IMR-90 (cell line): ENCODE results near the gene PBX3. TPM values are rescaled to one million over a fixed set of nuclear protein-coding genes. Genes with fewer than 3 reads are reported as not detected.

Experiments
- ATAC-seq: fragments of 200-7000 bp; cut with Tn5 transposase; 2 replicates; pipeline ENCODE4 v1.9.1; 2020; ENCODE audit warnings: low read depth, mild to moderate bottlenecking, moderate library complexity
- BruUV-seq: library from RNA; stranded (reverse); fragments of 400-500 nt; replicated peaks from 2 replicates; lab custom pipeline; 2021; lab: Mats Ljungman, UMichigan
- CTCF ChIA-PET: fragments of 300-600 bp; formaldehyde crosslinking; extraction: SDS; loops from one replicate; lab custom pipeline; 2021; ENCODE audit warnings: antibody characterized with exemption; lab: Yijun Ruan, JAX
- POLR2A ChIA-PET: fragments of 300-600 bp; sonication (Branson Sonifier 250); formaldehyde crosslinking; loops from one replicate; lab custom pipeline; 2022; ENCODE audit warnings: antibody characterized with exemption; ENCODE audit not compliant: unreplicated experiment; lab: Charles Lee
- DNase-seq: peaks from one replicate; pipeline ENCODE4 v3.0.0; 2013
- H2AFZ ChIP-seq: replicated peaks from 2 replicates; pipeline ENCODE3; 2013; ENCODE audit warnings: low read length, mild to moderate bottlenecking; ENCODE audit not compliant: poor library complexity
- H2AK5ac ChIP-seq: 2 replicates; pipeline ENCODE4 v1.6.1; 2013; ENCODE audit warnings: low read depth, low read length, inconsistent platforms
- H2AK9ac ChIP-seq: replicated peaks from 2 replicates; pipeline ENCODE3; 2013; ENCODE audit warnings: mild to moderate bottlenecking, low read depth, low read length, moderate library complexity; ENCODE audit not compliant: poor library complexity
- H2BK120ac ChIP-seq: 2 replicates; pipeline ENCODE4 v1.6.1; 2013; ENCODE audit warnings: low read depth, low read length, inconsistent platforms
- H2BK15ac ChIP-seq: 3 replicates; pipeline ENCODE4 v1.6.1; 2013; ENCODE audit warnings: low read depth, low read length, inconsistent platforms
- H2BK20ac ChIP-seq: 2 replicates; pipeline ENCODE4 v1.6.1; 2013; ENCODE audit warnings: low read depth, mild to moderate bottlenecking, inconsistent platforms, low read length, moderate library complexity
- H2BK5ac ChIP-seq: 2 replicates; pipeline ENCODE4 v1.6.1; 2013; ENCODE audit warnings: mild to moderate bottlenecking, low read depth, low read length, inconsistent platforms; ENCODE audit not compliant: poor library complexity, severe bottlenecking
- H3K14ac ChIP-seq: replicated peaks from 2 replicates; pipeline ENCODE4 v1.6.1; 2013; ENCODE audit warnings: low read depth, low read length, inconsistent platforms
- H3K18ac ChIP-seq: 2 replicates; pipeline ENCODE4 v1.6.1; 2013; ENCODE audit warnings: low read depth, low read length, control low read depth
- H3K23ac ChIP-seq: 2 replicates; pipeline ENCODE4 v1.6.1; 2013; ENCODE audit warnings: low read depth, low read length, inconsistent platforms
- H3K27ac ChIP-seq: 2 replicates; pipeline ENCODE4 v1.5.1; 2013; ENCODE audit warnings: mild to moderate bottlenecking, control low read depth, low read length; ENCODE audit not compliant: insufficient read depth
- H3K27me3 ChIP-seq: 2 replicates; pipeline ENCODE4 v1.6.1; 2013; ENCODE audit warnings: low read length; ENCODE audit not compliant: control insufficient read depth, insufficient read depth
- H3K36me3 ChIP-seq: 2 replicates; pipeline ENCODE4 v1.6.1; 2013; ENCODE audit warnings: low read length, mixed read lengths; ENCODE audit not compliant: control insufficient read depth, insufficient read depth
- H3K4ac ChIP-seq: 2 replicates; pipeline ENCODE4 v1.6.1; 2013; ENCODE audit warnings: low read depth, low read length, inconsistent platforms
- H3K4me1 ChIP-seq: 2 replicates; pipeline ENCODE4 v1.6.1; 2013; ENCODE audit warnings: low read length, mixed read lengths; ENCODE audit not compliant: control insufficient read depth, insufficient read depth
- H3K4me2 ChIP-seq: 2 replicates; pipeline ENCODE4 v1.6.1; 2013; ENCODE audit warnings: low read depth, mild to moderate bottlenecking, control low read depth, low read length, moderate library complexity
- H3K4me3 ChIP-seq: 2 replicates; pipeline ENCODE4 v1.5.1; 2013; ENCODE audit warnings: low read depth, mild to moderate bottlenecking, control low read depth, low read length, moderate library complexity; ENCODE audit not compliant: insufficient read depth
- H3K56ac ChIP-seq: 2 replicates; pipeline ENCODE4 v1.6.1; 2013; ENCODE audit warnings: low read length, inconsistent platforms; ENCODE audit not compliant: insufficient read depth; ENCODE audit errors: extremely low read depth
- H3K79me1 ChIP-seq, 2 experiments: 2 replicates each; pipeline ENCODE4 v1.6.1; 2013; ENCODE audit warnings: low read length in 2 of 2, inconsistent platforms in 1 of 2, low read depth in 1 of 2
- H3K9ac ChIP-seq: 2 replicates; pipeline ENCODE4 v1.6.1; 2013; ENCODE audit warnings: low read depth, low read length, control low read depth
- H3K9me1 ChIP-seq: 2 replicates; pipeline ENCODE4 v1.6.1; 2013; ENCODE audit warnings: low read length, inconsistent platforms; ENCODE audit not compliant: insufficient read depth
- H3K9me3 ChIP-seq: 2 replicates; pipeline ENCODE4 v1.6.1; 2013; ENCODE audit warnings: low read length; ENCODE audit not compliant: control insufficient read depth, insufficient read depth
- H4K20me1 ChIP-seq: 2 replicates; pipeline ENCODE4 v1.6.1; 2013; ENCODE audit warnings: low read length, inconsistent platforms; ENCODE audit not compliant: insufficient read depth
- H4K5ac ChIP-seq: 2 replicates; pipeline ENCODE4 v1.6.1; 2013; ENCODE audit warnings: mild to moderate bottlenecking, low read depth, low read length, control low read depth
- H4K8ac ChIP-seq, 2 experiments: 2 replicates each; pipeline ENCODE4 v1.6.1; 2013; ENCODE audit warnings: low read depth in 2 of 2, low read length in 2 of 2, control low read depth in 1 of 2, inconsistent platforms in 1 of 2
- H4K91ac ChIP-seq: 2 replicates; pipeline ENCODE4 v1.6.1; 2013; ENCODE audit warnings: low read depth, low read length, inconsistent platforms; ENCODE audit not compliant: insufficient read depth
- BHLHE40 ChIP-seq: fragments of 150-350 bp; IDR thresholded peaks from 2 replicates; pipeline ENCODE4 v1.6.1; 2016; ENCODE audit warnings: mild to moderate bottlenecking, low read depth, low read length
- CEBPB ChIP-seq: IDR thresholded peaks from 2 replicates; pipeline ENCODE4 v1.6.1; 2012; ENCODE audit warnings: low read depth, low read length, improper control_type of control experiment
- CHD1 ChIP-seq: IDR thresholded peaks from 2 replicates; pipeline ENCODE4 v1.6.1; 2012; ENCODE audit warnings: low read depth, low read length, improper control_type of control experiment
- MAFK ChIP-seq: IDR thresholded peaks from 2 replicates; pipeline ENCODE4 v1.6.1; 2012; ENCODE audit warnings: low read depth, low read length, improper control_type of control experiment
- MAZ ChIP-seq: IDR thresholded peaks from 2 replicates; pipeline ENCODE4 v1.6.1; 2012; ENCODE audit warnings: low read depth, mild to moderate bottlenecking, low read length, improper control_type of control experiment, moderate library complexity, borderline replicate concordance
- POLR2A ChIP-seq: IDR thresholded peaks from 2 replicates; pipeline ENCODE4 v1.6.1; 2012; ENCODE audit warnings: mild to moderate bottlenecking, low read depth, low read length
- RAD21 ChIP-seq: IDR thresholded peaks from 2 replicates; pipeline ENCODE4 v1.6.1; 2012; ENCODE audit warnings: low read length, improper control_type of control experiment
- RCOR1 ChIP-seq: IDR thresholded peaks from 2 replicates; pipeline ENCODE4 v1.6.1; 2012; ENCODE audit warnings: mild to moderate bottlenecking, low read length, improper control_type of control experiment; ENCODE audit not compliant: insufficient replicate concordance
- SMC3 ChIP-seq: fragments of 150-350 bp; IDR thresholded peaks from 2 replicates; pipeline ENCODE4 v1.6.1; 2016; ENCODE audit warnings: low read depth, mild to moderate bottlenecking, antibody characterized with exemption, low read length, moderate library complexity
- WGBS, 2 experiments: methylation state at CpG; one replicate each; pipeline versions ENCODE4 v1.1.5 to v1.1.7; 2013; ENCODE audit warnings: missing lambda C conversion rate in 2 of 2; ENCODE audit not compliant: insufficient read length in 1 of 2; ENCODE audit errors: extremely low coverage in 2 of 2; 5-methylcytosine and 5-hydroxymethylcytosine counted together
- dilution Hi-C: fragments of 300-500 bp; cut with HindIII; formaldehyde crosslinking; loops from one replicate; pipeline ENCODE4 v1.14.3; 2018; ENCODE audit warnings: low sequenced_read_pairs; ENCODE audit not compliant: unreplicated experiment
- in situ Hi-C: fragments of 300-500 bp; cut with MboI; formaldehyde crosslinking; loops from 3 replicates; pipeline ENCODE4 v1.14.3; 2019; ENCODE audit warnings: low sequenced_read_pairs, inconsistent platforms, mixed read lengths
- intact Hi-C: fragments of 100-400 bp; cut with micrococcal nuclease; formaldehyde crosslinking; loops from 2 replicates; pipeline ENCODE4 v1.10.0; 2022
- polyA plus RNA-seq, 3 experiments: library from polyadenylated mRNA; depleted of rRNA; stranded (reverse); fragments of >200 nt; gene quantifications; 2 replicates each; pipeline ENCODE4 v1.2.3, GENCODE V29; 2012; ENCODE audit warnings: low replicate concordance in 1 of 3
- total RNA-seq: library from RNA; depleted of rRNA; stranded (reverse); fragments of >200 nt; gene quantifications from 2 replicates; pipeline ENCODE4 v1.2.3, GENCODE V29; 2012
- TF ChIP-seq, protein P1 (sequence below): fragments of 150-350 bp; IDR thresholded peaks from 2 replicates; pipeline ENCODE4 v1.6.1; 2016; ENCODE audit warnings: low read depth, mild to moderate bottlenecking, low read length, moderate library complexity, borderline replicate concordance
- TF ChIP-seq, protein P2 (sequence below): fragments of 150-350 bp; IDR thresholded peaks from 2 replicates; pipeline ENCODE4 v1.6.1; 2017; ENCODE audit warnings: mild to moderate bottlenecking, antibody characterized with exemption, low read length, low read depth
- TF ChIP-seq, protein P3 (sequence below): conservative IDR thresholded peaks from 2 replicates; pipeline ENCODE4 v1.5.1; 2012; ENCODE audit warnings: mild to moderate bottlenecking, low read depth, low read length, improper control_type of control experiment

PBX3 gene
- total and polyA plus RNA-seq, 2 of the 4 experiments (the other 2 are of a cell fraction), result 12.0 to 15.6 TPM

DNA sequence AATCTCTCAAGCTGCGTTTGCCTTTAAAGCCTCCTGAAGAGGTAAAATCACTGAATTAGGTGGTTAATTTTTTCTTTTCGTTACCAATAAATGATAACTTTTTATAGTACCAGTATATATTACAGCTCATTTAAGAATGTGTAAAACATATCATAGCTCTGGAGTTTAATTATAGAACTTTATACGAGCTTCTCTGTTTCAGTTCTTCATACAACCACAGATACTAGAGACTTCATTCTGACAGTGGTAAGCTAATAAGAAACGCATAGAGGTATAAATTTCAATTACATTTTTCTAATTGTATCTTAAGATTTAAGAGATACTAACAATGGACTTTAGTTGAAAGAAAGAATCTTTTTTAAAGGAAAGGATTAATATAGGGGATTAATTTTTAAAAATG is 73.9 kb downstream of the PBX3 start:
- Histone ChIP-seq H3K4me3 (no peak overlapping the region), H4K91ac (no peak overlapping the region), H3K23ac (no peak overlapping the region), H3K56ac (no peak overlapping the region), H3K14ac (no peak overlapping the region), H2BK15ac (no peak overlapping the region), H4K8ac (no peak overlapping the region), H3K79me1 (peaks cover 17 to 34% of the 10 kb centered on the region in 2 experiments), H2BK120ac (no peak overlapping the region), H2BK5ac (no peak overlapping the region), H3K27ac (no peak overlapping the region), H3K4ac (no peak overlapping the region), H3K9ac (no peak overlapping the region), H3K4me2 (no peak overlapping the region), H4K5ac (no peak overlapping the region), H4K20me1 (no peaks in the 10 kb centered on the region), H2AK9ac (no peak overlapping the region), H3K4me1 (no peaks in the 10 kb centered on the region), H3K27me3 (no peaks in the 10 kb centered on the region), H3K9me1 (no peaks in the 10 kb centered on the region), H3K18ac (no peak overlapping the region), H2AFZ (no peak overlapping the region), H2AK5ac (no peak overlapping the region), H3K9me3 (no peaks in the 10 kb centered on the region), H2BK20ac (no peak overlapping the region), H3K36me3 (no peaks in the 10 kb centered on the region)
- CTCF ChIA-PET, result no interaction called here
- TF ChIP-seq, protein P1, sequence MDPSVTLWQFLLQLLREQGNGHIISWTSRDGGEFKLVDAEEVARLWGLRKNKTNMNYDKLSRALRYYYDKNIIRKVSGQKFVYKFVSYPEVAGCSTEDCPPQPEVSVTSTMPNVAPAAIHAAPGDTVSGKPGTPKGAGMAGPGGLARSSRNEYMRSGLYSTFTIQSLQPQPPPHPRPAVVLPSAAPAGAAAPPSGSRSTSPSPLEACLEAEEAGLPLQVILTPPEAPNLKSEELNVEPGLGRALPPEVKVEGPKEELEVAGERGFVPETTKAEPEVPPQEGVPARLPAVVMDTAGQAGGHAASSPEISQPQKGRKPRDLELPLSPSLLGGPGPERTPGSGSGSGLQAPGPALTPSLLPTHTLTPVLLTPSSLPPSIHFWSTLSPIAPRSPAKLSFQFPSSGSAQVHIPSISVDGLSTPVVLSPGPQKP, result no peak
- TF ChIP-seq, protein P2, sequence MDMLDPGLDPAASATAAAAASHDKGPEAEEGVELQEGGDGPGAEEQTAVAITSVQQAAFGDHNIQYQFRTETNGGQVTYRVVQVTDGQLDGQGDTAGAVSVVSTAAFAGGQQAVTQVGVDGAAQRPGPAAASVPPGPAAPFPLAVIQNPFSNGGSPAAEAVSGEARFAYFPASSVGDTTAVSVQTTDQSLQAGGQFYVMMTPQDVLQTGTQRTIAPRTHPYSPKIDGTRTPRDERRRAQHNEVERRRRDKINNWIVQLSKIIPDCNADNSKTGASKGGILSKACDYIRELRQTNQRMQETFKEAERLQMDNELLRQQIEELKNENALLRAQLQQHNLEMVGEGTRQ, result no peak
- TF ChIP-seq POLR2A (no peak), CHD1 (no peak), BHLHE40 (no peak), MAFK (no peak), RAD21 (no peak), RCOR1 (no peak), SMC3 (no peak), CEBPB (no peak), MAZ (no peak)
- TF ChIP-seq, protein P3, sequence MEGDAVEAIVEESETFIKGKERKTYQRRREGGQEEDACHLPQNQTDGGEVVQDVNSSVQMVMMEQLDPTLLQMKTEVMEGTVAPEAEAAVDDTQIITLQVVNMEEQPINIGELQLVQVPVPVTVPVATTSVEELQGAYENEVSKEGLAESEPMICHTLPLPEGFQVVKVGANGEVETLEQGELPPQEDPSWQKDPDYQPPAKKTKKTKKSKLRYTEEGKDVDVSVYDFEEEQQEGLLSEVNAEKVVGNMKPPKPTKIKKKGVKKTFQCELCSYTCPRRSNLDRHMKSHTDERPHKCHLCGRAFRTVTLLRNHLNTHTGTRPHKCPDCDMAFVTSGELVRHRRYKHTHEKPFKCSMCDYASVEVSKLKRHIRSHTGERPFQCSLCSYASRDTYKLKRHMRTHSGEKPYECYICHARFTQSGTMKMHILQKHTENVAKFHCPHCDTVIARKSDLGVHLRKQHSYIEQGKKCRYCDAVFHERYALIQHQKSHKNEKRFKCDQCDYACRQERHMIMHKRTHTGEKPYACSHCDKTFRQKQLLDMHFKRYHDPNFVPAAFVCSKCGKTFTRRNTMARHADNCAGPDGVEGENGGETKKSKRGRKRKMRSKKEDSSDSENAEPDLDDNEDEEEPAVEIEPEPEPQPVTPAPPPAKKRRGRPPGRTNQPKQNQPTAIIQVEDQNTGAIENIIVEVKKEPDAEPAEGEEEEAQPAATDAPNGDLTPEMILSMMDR, result no peak
- no peak for ATAC-seq
- intact Hi-C loops (no loop called here), dilution Hi-C loops (no loop called here), in situ Hi-C loops (no loop called here)
- DNase-seq, result no peak
- POLR2A ChIA-PET, result no interaction called here
- no CpG with 5 or more reads among the region's 4 CpGs for WGBS, 2 experiments
- BruUV-seq, result no TSS peak
